Brain microvascular endothelial cell (primary cell): ENCODE results near the gene BCOR.

Experiments used
- DNase-seq: peaks from one replicate; pipeline ENCODE4 v3.0.0-alpha.2; 2020
- H3K27ac ChIP-seq: fragments of 250-450 bp; sonication (Bioruptor Pico); 2 replicates; pipeline ENCODE4 v1.5.1; 2020; ENCODE audit warnings: mild to moderate bottlenecking, moderate library complexity
- H3K27me3 ChIP-seq: fragments of 250-450 bp; sonication (Bioruptor Pico); replicated peaks from 2 replicates; pipeline ENCODE4 v1.5.1; 2020; ENCODE audit warnings: mild to moderate bottlenecking
- H3K36me3 ChIP-seq: fragments of 250-450 bp; sonication (Bioruptor Pico); replicated peaks from 2 replicates; pipeline ENCODE4 v1.5.1; 2020; ENCODE audit warnings: mild to moderate bottlenecking
- H3K4me3 ChIP-seq: 2 replicates; pipeline ENCODE4 v1.5.1; 2011; ENCODE audit warnings: low read depth, mild to moderate bottlenecking, control low read depth, low read length, moderate library complexity
- in situ Hi-C: cut with HindIII; loops from 2 replicates; pipeline ENCODE4 v1.10.0; 2017; ENCODE audit warnings: low sequenced_read_pairs, low pct_ligation_motif_present
- TF ChIP-seq, protein P1 (sequence below): IDR thresholded peaks from 2 replicates; pipeline ENCODE4 v1.5.1; 2011; ENCODE audit warnings: low read depth, mild to moderate bottlenecking, moderate library complexity, low read length, control low read depth, inconsistent platforms; ENCODE audit errors: missing control alignments

The BCOR gene

DNA sequence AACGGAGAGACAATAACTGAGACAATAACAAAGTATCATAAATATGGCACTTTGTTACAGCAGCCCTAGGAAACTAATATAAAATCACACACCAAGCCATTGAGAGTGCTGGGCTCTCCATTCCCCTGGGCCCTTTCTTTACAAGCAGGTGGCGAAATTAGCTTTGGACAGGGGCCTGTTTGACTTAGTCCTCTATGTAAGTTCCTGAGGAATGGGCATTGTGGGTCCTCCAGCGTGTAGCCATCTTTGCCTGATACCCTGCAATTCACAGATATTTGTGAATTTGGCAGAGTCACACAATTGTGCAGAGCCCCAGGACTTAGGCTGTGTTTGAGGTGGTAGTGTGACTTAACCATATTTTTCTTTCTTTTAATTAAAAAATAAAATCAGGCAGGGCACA is 67.6 kb downstream of the BCOR start:
- H3K27ac ChIP-seq: no peak overlapping the region
- DNase-seq: no peak
- H3K36me3 ChIP-seq: no peaks in the 10 kb centered on the region
- no peak overlapping the region for H3K4me3 ChIP-seq
- no peaks in the 10 kb centered on the region for H3K27me3 ChIP-seq
- TF ChIP-seq, protein P1, sequence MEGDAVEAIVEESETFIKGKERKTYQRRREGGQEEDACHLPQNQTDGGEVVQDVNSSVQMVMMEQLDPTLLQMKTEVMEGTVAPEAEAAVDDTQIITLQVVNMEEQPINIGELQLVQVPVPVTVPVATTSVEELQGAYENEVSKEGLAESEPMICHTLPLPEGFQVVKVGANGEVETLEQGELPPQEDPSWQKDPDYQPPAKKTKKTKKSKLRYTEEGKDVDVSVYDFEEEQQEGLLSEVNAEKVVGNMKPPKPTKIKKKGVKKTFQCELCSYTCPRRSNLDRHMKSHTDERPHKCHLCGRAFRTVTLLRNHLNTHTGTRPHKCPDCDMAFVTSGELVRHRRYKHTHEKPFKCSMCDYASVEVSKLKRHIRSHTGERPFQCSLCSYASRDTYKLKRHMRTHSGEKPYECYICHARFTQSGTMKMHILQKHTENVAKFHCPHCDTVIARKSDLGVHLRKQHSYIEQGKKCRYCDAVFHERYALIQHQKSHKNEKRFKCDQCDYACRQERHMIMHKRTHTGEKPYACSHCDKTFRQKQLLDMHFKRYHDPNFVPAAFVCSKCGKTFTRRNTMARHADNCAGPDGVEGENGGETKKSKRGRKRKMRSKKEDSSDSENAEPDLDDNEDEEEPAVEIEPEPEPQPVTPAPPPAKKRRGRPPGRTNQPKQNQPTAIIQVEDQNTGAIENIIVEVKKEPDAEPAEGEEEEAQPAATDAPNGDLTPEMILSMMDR: no peak
- in situ Hi-C loops: no loop called here

DNA sequence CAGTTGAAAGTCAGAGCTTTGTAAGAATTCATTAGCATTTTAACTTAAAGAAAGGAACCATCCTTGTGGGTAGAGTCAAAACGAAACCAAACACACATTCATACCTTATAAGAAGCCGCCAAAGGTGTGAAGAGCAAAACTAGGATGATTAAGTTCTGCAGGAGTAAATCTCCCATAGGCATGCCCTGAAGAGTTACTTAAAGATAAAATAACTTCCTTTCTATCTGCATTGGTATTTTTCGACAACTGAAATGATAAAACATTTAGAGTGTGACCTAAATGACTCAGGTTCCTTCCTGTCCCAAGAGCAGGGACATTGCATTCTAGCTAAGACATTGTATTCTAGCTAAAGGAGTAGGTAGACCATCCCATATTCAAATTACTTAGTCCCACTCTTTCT is 75.3 kb downstream of the BCOR start:
- no peak for DNase-seq
- in situ Hi-C loops: no loop called here
- H3K27me3 ChIP-seq: no peaks in the 10 kb centered on the region
- no peak overlapping the region for H3K4me3 ChIP-seq
- H3K27ac ChIP-seq: no peak overlapping the region
- no peaks in the 10 kb centered on the region for H3K36me3 ChIP-seq
- TF ChIP-seq, protein P1: no peak

DNA sequence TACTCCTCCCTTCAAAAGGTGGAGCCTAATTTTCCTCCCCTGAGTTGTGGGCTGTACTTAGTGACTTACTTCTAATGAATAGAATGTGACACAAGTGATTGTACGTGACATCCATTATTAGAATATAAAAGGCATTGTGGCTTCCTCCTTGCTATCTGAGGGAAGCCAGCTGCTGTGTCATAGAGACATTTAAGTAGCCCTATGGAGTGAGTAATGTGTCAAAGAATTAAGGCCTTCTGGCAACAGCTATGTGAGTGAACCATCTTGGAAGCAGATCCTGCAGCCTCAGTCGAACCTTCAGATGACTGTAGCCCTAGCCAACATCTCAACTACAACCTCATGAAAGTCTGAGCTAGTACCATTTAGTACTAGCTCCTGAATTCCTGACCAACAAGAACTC is 76.1 kb downstream of the BCOR start:
- DNase-seq: no peak
- Histone ChIP-seq H3K36me3 (no peaks in the 10 kb centered on the region), H3K27ac (no peak overlapping the region), H3K27me3 (no peaks in the 10 kb centered on the region), H3K4me3 (no peak overlapping the region)
- TF ChIP-seq, protein P1: no peak
- in situ Hi-C loops: no loop called here

DNA sequence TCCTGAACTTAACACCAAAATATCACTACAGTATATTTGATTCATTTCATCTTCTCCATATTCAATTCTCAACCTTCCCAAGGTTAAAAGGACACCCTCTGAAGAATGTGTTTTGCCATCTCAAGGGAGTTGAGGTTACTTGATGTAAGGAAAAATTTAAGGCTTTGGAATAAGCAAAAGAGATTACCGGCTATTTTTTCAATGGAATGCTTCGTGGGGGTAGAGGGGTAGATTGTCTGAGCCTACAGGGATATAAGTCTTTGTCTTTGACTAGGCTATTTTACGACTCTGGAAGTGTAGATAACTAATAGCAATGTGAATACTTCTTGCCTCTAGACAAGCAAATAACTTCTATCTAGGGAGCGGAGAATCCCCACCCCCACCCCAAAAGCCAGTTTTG is 78.2 kb downstream of the BCOR start:
- in situ Hi-C loops: no loop called here
- DNase-seq: no peak
- TF ChIP-seq, protein P1: no peak

DNA sequence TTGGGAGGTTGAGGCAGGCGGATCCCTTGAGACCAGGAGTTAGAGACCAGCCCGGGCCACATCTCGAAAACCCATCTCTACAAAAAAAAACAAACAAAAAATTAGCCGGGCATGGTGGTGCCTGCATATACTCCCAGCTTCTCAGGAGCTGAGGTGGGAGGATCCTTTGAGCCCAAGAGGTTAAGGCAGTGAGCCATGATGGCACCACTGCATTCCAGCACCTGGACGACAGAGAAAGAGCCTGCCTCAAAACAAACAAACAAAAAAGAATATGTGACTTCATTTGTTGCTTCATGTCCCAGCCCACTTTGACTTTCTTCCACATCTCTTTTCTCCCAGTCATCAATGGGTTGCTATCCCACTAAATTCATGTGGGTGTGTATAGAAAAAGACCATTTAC is 79.7 kb downstream of the BCOR start:
- Histone ChIP-seq H3K27ac (no peak overlapping the region), H3K36me3 (no peaks in the 10 kb centered on the region), H3K4me3 (no peak overlapping the region), H3K27me3 (no peaks in the 10 kb centered on the region)
- no peak for DNase-seq
- TF ChIP-seq, protein P1: no peak
- in situ Hi-C loops: no loop called here

More for the DNA sequence above, 78.2 kb downstream of the BCOR start:
- Histone ChIP-seq H3K27ac (no peak overlapping the region), H3K36me3 (no peaks in the 10 kb centered on the region), H3K27me3 (no peaks in the 10 kb centered on the region), H3K4me3 (no peak overlapping the region)

DNA sequence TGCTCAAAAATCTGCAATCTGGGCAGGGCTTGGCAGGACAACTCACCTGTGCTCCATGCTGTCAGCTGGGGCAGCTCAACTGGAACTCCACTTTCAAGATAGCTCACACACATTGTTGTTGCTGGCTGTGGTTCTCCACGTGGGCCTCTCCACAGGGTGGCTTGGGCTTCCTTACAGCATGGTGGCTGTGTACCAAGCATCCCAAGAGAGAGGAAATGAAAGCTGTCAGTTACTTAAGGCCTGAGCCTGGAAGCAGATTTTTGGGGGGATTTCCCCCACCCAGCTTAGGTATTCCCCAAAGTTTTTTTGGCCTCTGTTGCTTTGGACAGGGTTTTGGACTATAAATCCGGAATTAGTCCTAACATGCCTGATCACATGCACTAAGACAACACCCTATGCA is 81.0 kb downstream of the BCOR start:
- in situ Hi-C loops: no loop called here
- no peaks in the 10 kb centered on the region for H3K36me3 ChIP-seq

More for the DNA sequence above, 81.0 kb downstream of the BCOR start:
- TF ChIP-seq, protein P1: no peak
- no peak for DNase-seq
- no peaks in the 10 kb centered on the region for H3K27me3 ChIP-seq
- no peak overlapping the region for H3K4me3 ChIP-seq
- no peak overlapping the region for H3K27ac ChIP-seq
